OCI-LY3 (cell line): Measurements from ENCODE around the gene RGMA.

Experiments
- CTCF ChIP-seq: fragments of 200-600, 300-600 bp; sonication (generic); IDR thresholded peaks from 2 replicates; pipeline ENCODE4 v1.5.1; 2014; ENCODE audit warnings: antibody characterized with exemption, low read length, low read depth
- EZH2phosphoT487 ChIP-seq: fragments of 200-600 bp; shearing (Covaris generic); IDR thresholded peaks from 2 replicates; pipeline ENCODE4 v1.6.1; 2018; ENCODE audit warnings: antibody characterized with exemption, mixed run types, low read depth

DNA sequence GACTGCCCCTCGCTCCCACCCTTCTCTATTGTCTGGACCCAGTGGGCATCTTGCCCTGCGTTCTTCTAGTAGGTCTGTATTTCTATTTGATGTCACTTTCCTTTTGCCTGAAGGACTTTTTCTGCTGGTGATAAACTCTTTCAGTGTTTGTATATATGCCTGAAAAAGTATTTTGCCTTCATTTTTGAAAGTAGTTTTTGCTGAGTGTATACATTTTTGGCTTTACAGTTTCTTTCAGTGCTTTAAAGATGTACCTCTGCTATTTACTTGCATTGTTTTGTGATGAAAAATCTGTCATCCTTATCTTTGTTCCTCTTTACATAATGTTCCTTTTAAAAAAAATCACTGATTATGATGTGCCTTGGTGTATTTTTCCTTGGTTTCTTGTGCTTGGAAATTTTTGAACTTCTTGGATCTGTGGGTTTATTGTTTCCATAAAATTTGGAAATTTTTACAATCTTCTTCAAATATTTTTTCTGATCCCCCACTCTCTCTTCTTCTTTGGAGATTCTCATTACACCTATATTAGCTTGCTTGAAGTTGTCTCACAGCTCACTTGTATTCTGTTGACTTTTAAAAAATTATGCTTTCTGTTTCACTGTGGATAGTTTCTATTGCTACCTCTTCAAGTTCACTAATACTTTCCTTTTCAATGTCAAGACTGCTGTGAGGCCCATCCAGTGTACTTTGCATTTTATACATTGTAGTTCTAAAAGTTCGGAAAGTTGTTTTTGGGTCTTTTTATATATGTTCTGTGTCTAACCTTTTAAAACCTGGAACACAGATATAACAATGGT lies 67.8 kb downstream of the RGMA start:
- no peak for TF ChIP-seq CTCF
- no peak for TF ChIP-seq EZH2phosphoT487
